Gastroesophageal sphincter (tissue), 3 donors: Measurements from ENCODE around the gene ZNF783.

ENCODE experiments used
- POLR2A ChIP-seq, 2 donors: fragments of 450-650 bp; IDR thresholded peaks; one replicate each; pipeline ENCODE4 v1.6.1; 2017; ENCODE audit warnings: antibody characterized with exemption in 2 of 2, mild to moderate bottlenecking in 2 of 2, moderate library complexity in 1 of 2
- POLR2AphosphoS5 ChIP-seq: sonication (generic); formaldehyde crosslinking; IDR thresholded peaks from one replicate; pipeline ENCODE4 v1.6.1; 2017; ENCODE audit warnings: antibody characterized with exemption
- TF ChIP-seq, protein P1 (sequence below), 4 experiments: fragments of 200-600 bp in 2 of 4; fragments of 450-650 bp in 2 of 4; sonication (generic) in 1 of 4; IDR thresholded peaks; one replicate each; pipeline ENCODE4 v1.5.1; 2017 to 2019; ENCODE audit warnings: antibody characterized with exemption in 4 of 4, mild to moderate bottlenecking in 2 of 4, moderate library complexity in 2 of 4

DNA sequence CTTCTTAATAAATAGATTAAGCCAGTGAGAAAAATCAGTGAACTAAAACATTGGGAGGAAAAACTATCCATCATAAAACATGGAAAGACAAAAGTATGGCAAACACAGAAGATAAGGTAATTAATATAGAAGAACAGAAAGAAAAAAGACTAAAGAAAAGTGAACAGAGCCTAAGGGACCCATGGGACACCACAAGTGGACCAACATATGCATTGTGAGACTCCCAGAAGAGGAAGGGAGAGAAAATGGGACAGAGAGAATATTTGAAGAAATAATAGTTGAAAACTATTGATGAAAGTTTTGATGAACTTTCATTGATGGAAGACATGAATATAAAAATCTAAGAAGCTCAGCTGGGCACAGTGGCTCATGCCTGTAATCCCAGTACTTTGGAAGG, 71.3 kb downstream of the ZNF783 start:
- TF ChIP-seq POLR2A (IDR thresholded peaks at IDR 0.05) (no peak), POLR2AphosphoS5 (no peak)
- TF ChIP-seq, protein P1, sequence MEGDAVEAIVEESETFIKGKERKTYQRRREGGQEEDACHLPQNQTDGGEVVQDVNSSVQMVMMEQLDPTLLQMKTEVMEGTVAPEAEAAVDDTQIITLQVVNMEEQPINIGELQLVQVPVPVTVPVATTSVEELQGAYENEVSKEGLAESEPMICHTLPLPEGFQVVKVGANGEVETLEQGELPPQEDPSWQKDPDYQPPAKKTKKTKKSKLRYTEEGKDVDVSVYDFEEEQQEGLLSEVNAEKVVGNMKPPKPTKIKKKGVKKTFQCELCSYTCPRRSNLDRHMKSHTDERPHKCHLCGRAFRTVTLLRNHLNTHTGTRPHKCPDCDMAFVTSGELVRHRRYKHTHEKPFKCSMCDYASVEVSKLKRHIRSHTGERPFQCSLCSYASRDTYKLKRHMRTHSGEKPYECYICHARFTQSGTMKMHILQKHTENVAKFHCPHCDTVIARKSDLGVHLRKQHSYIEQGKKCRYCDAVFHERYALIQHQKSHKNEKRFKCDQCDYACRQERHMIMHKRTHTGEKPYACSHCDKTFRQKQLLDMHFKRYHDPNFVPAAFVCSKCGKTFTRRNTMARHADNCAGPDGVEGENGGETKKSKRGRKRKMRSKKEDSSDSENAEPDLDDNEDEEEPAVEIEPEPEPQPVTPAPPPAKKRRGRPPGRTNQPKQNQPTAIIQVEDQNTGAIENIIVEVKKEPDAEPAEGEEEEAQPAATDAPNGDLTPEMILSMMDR (IDR thresholded peaks at IDR 0.05) = no peak
